ENCODE measurements around the gene TTC33.

Gene TTC33

GRCh38 chr5:40691894-40692293, 63.9 kb downstream of the TTC33 start:
- H3K9me3 ChIP-seq (ENCODE audit: insufficient read depth, low read length): no peaks in the 10 kb centered on the region
- H3K36me3 ChIP-seq (ENCODE audit: insufficient read depth, insufficient read length, low read length): no peaks in the 10 kb centered on the region

DNA sequence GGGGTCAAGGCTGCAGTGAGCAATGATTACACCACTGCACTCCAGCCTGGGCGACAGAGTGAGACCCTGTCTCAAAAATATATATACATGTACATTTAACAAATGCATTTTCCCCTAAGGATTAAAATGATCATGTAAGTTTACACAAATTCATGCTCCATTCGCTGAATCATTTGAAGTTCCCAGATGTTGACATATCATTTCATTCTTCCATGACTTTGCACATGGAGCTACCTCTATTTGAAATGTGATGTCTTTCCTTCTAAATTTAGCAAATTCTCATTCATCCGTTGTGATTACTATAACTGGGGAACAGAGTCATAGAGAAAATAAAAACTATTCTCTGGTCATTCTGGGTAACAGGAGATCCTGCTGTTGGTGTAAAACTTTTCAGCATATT, 65.5 kb downstream of the TTC33 start:
- Histone ChIP-seq H3K36me3 (ENCODE audit: insufficient read depth, insufficient read length, low read length) (no peaks in the 10 kb centered on the region), H3K27me3 (ENCODE audit: insufficient read depth, insufficient read length) (no peaks in the 10 kb centered on the region), H3K4me3 (ENCODE audit: insufficient read length, low read depth) (no peak overlapping the region), H3K9ac (ENCODE audit: insufficient read length, low read depth) (no peak overlapping the region), H3K4me1 (ENCODE audit: insufficient read depth, insufficient read length) (no peaks in the 10 kb centered on the region), H3K9me3 (ENCODE audit: insufficient read depth, low read length) (no peaks in the 10 kb centered on the region)
- TF ChIP-seq YY1 (IDR thresholded peaks at IDR 0.05; ENCODE audit: insufficient read depth, insufficient read length) (no peak), ZNF274 (IDR thresholded peaks at IDR 0.05; ENCODE audit: low read depth, low read length) (no peak), SUZ12 (IDR thresholded peaks at IDR 0.05; ENCODE audit: extremely low read depth, insufficient read depth, insufficient read length) (no peak)
- no peak for DNase-seq (ENCODE audit: low read depth, low spot score)

More at GRCh38 chr5:40691894-40692293, 63.9 kb downstream of the TTC33 start:
- Histone ChIP-seq H3K4me3 (ENCODE audit: insufficient read length, low read depth) (no peak overlapping the region), H3K4me1 (ENCODE audit: insufficient read depth, insufficient read length) (no peaks in the 10 kb centered on the region), H3K27me3 (ENCODE audit: insufficient read depth, insufficient read length) (no peaks in the 10 kb centered on the region), H3K9ac (ENCODE audit: insufficient read length, low read depth) (no peak overlapping the region)
- no peak for DNase-seq (ENCODE audit: low read depth, low spot score)
- no peak for TF ChIP-seq ZNF274 (IDR thresholded peaks at IDR 0.05; ENCODE audit: low read depth, low read length)
- no peak for TF ChIP-seq SUZ12 (IDR thresholded peaks at IDR 0.05; ENCODE audit: extremely low read depth, insufficient read depth, insufficient read length)
- no peak for TF ChIP-seq YY1 (IDR thresholded peaks at IDR 0.05; ENCODE audit: insufficient read depth, insufficient read length)

DNA sequence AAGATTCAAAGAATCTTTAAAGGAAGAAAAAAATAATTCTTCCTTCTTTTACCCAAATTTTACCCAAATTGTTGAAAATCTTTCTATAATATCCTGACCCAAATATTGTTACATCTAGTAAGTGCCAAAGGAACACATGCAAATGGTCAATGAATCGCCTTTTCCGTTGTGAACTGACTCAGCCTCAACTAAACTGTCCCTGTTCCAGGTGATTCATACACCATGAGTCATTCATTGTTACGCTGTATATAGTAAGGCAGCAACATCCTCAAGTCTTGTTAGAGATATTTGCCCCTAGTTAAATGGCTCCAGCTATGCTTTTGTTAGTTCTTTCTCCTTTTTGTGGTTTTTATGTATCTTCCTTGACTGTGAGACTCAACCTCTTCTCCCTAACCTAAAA, 66.3 kb downstream of the TTC33 start:
- no peak for TF ChIP-seq ZNF274 (IDR thresholded peaks at IDR 0.05; ENCODE audit: low read depth, low read length)
- no peak for TF ChIP-seq SUZ12 (IDR thresholded peaks at IDR 0.05; ENCODE audit: extremely low read depth, insufficient read depth, insufficient read length)
- TF ChIP-seq YY1 (IDR thresholded peaks at IDR 0.05; ENCODE audit: insufficient read depth, insufficient read length): no peak
- DNase-seq (ENCODE audit: low read depth, low spot score): no peak
- H3K36me3 ChIP-seq (ENCODE audit: insufficient read depth, insufficient read length, low read length): no peaks in the 10 kb centered on the region

GRCh38 chr5:40688996-40689395, 66.8 kb downstream of the TTC33 start:
- H3K4me1 ChIP-seq (ENCODE audit: insufficient read depth, insufficient read length): no peaks in the 10 kb centered on the region
- no peak overlapping the region for H3K9ac ChIP-seq (ENCODE audit: insufficient read length, low read depth)
- no peaks in the 10 kb centered on the region for H3K36me3 ChIP-seq (ENCODE audit: insufficient read depth, insufficient read length, low read length)

More for the DNA sequence above, 66.3 kb downstream of the TTC33 start:
- Histone ChIP-seq H3K9me3 (ENCODE audit: insufficient read depth, low read length) (no peaks in the 10 kb centered on the region), H3K9ac (ENCODE audit: insufficient read length, low read depth) (no peak overlapping the region), H3K4me3 (ENCODE audit: insufficient read length, low read depth) (no peak overlapping the region), H3K27me3 (ENCODE audit: insufficient read depth, insufficient read length) (no peaks in the 10 kb centered on the region), H3K4me1 (ENCODE audit: insufficient read depth, insufficient read length) (no peaks in the 10 kb centered on the region)

GRCh38 chr5:40688127-40688761, 67.5 kb downstream of the TTC33 start:
- peaks cover 4% of the 10 kb centered on the region for H3K27me3 ChIP-seq (ENCODE audit: insufficient read depth, insufficient read length)
- TF ChIP-seq ZNF274 (IDR thresholded peaks at IDR 0.05; ENCODE audit: low read depth, low read length): no peak
- no peak for TF ChIP-seq YY1 (IDR thresholded peaks at IDR 0.05; ENCODE audit: insufficient read depth, insufficient read length)
- TF ChIP-seq SUZ12 (IDR thresholded peaks at IDR 0.05; ENCODE audit: extremely low read depth, insufficient read depth, insufficient read length): no peak
- no peaks in the 10 kb centered on the region for H3K9me3 ChIP-seq (ENCODE audit: insufficient read depth, low read length)
- peak; percentile 77 for DNase-seq (ENCODE audit: low read depth, low spot score)
- H3K9ac ChIP-seq (ENCODE audit: insufficient read length, low read depth): no peak overlapping the region
- no peak overlapping the region for H3K4me3 ChIP-seq (ENCODE audit: insufficient read length, low read depth)
- H3K36me3 ChIP-seq (ENCODE audit: insufficient read depth, insufficient read length, low read length): no peaks in the 10 kb centered on the region
- no peaks in the 10 kb centered on the region for H3K4me1 ChIP-seq (ENCODE audit: insufficient read depth, insufficient read length)

More at GRCh38 chr5:40688996-40689395, 66.8 kb downstream of the TTC33 start:
- TF ChIP-seq SUZ12 (IDR thresholded peaks at IDR 0.05; ENCODE audit: extremely low read depth, insufficient read depth, insufficient read length) (no peak), ZNF274 (IDR thresholded peaks at IDR 0.05; ENCODE audit: low read depth, low read length) (no peak), YY1 (IDR thresholded peaks at IDR 0.05; ENCODE audit: insufficient read depth, insufficient read length) (no peak)
- Histone ChIP-seq H3K27me3 (ENCODE audit: insufficient read depth, insufficient read length) (no peaks in the 10 kb centered on the region), H3K4me3 (ENCODE audit: insufficient read length, low read depth) (no peak overlapping the region), H3K9me3 (ENCODE audit: insufficient read depth, low read length) (no peaks in the 10 kb centered on the region)
- DNase-seq (ENCODE audit: low read depth, low spot score): no peak

DNA sequence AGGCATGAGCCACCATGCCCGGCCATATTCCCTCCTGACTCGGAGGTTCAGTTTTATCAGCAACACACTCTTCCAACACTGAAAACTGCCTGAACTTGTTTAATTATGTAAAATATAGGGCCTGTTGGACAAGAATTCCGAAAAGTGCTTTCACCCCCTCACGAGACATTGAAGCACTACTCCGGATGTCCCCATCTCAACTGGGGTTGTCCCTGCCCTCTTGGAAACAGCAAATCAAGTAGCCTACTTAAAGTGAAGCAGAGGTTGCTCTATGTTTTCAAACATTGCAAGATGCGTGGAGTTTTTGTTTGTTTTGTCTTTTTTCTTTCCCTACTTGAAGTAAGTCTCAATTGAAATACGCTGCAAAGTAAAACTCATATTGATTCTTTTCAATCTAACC, 68.4 kb downstream of the TTC33 start:
- no peak for DNase-seq (ENCODE audit: low read depth, low spot score)
- Histone ChIP-seq H3K27me3 (ENCODE audit: insufficient read depth, insufficient read length) (peaks cover 13% of the 10 kb centered on the region), H3K4me3 (ENCODE audit: insufficient read length, low read depth) (no peak overlapping the region), H3K9me3 (ENCODE audit: insufficient read depth, low read length) (no peaks in the 10 kb centered on the region), H3K9ac (ENCODE audit: insufficient read length, low read depth) (no peak overlapping the region), H3K4me1 (ENCODE audit: insufficient read depth, insufficient read length) (no peaks in the 10 kb centered on the region), H3K36me3 (ENCODE audit: insufficient read depth, insufficient read length, low read length) (no peaks in the 10 kb centered on the region)
- TF ChIP-seq SUZ12 (IDR thresholded peaks at IDR 0.05; ENCODE audit: extremely low read depth, insufficient read depth, insufficient read length) (no peak), YY1 (IDR thresholded peaks at IDR 0.05; ENCODE audit: insufficient read depth, insufficient read length) (no peak), ZNF274 (IDR thresholded peaks at IDR 0.05; ENCODE audit: low read depth, low read length) (no peak)

- Histone ChIP-seq H3K9me3 (ENCODE audit: insufficient read depth, low read length) (no peaks in the 10 kb centered on the region), H3K4me1 (ENCODE audit: insufficient read depth, insufficient read length) (no peaks in the 10 kb centered on the region), H3K36me3 (ENCODE audit: insufficient read depth, insufficient read length, low read length) (no peaks in the 10 kb centered on the region), H3K4me3 (ENCODE audit: insufficient read length, low read depth) (no peak overlapping the region), H3K9ac (ENCODE audit: insufficient read length, low read depth) (no peak overlapping the region), H3K27me3 (ENCODE audit: insufficient read depth, insufficient read length) (peaks cover 26% of the 10 kb centered on the region)
- no peak for DNase-seq (ENCODE audit: low read depth, low spot score)
- TF ChIP-seq ZNF274 (IDR thresholded peaks at IDR 0.05; ENCODE audit: low read depth, low read length): no peak
- no peak for TF ChIP-seq YY1 (IDR thresholded peaks at IDR 0.05; ENCODE audit: insufficient read depth, insufficient read length)
- TF ChIP-seq SUZ12 (IDR thresholded peaks at IDR 0.05; ENCODE audit: extremely low read depth, insufficient read depth, insufficient read length): no peak
Observed at GRCh38 chr5:40685976-40686486, 69.7 kb downstream of the TTC33 start.

Data from NT2/D1 (cell line).